KG1 (cell line): ENCODE measurements around the gene APBB3.

ENCODE experiments used
- DNase-seq: peaks from one replicate; lab custom pipeline; 2025; lab: John Stamatoyannopoulos, UW

Gene APBB3

DNA sequence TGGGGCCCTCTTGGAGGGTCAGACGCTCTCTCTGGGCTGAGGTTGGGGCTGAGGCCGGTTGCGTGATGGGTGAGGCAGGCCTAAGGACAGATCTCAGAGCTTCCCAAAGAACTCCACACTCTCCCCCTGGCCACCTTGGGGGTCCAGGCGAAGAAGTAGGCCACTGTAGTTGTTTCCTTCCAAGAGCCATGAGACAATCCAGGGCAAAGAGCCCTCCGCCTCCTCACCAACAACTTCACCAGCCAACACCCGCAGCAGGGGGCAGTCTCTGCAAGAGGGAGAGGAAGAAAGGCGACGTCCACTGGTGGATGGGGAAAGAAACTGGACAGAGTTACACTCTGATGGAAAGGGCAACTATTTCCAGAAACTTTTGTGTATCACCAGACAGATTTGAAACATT lies 10.9 kb upstream of the APBB3 start:
- DNase-seq, result no peak

- DNase-seq, result no peak
Measured at GRCh38 chr5:140574165-140574564, 9.8 kb upstream of the APBB3 start.

DNA sequence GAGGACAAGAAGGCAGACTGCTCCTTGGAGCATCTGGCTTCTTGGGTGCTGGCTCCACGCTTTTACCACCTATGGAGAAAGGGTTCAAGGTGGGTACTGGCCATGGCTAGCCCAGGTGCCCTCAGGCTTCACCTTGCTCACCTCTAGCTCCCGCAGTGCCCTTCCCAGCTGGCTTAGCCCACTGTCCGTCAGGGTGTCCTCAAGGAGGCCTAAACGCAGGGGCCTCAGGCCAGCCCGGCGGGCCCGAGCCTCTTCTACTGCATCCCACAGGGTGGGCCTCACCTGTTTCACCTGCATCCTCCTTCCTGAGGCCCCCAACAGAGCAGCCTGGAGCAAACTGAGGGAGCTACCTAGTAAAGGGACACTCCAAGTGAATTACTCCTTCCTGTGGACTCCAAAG lies 9.3 kb upstream of the APBB3 start:
- no peak for DNase-seq

DNA sequence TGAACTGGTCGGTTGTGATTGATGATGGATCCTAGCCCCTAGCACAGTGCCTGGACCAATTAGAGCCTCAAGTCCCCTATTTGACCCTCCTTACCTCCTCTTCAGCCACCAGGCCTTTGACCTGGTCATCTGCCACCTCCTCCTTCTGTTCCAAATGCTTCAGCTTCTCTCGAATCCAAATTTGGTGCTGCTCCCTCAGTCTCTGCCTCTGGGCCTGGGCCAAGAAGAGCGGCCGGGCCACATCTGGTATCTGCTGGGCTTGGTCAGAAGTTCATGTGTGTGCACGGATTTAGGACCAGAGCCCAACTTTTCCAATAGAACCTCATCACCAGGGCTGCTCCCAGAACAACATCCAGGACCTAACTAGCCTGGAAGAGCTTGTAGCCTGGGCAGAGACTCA lies 6.7 kb upstream of the APBB3 start:
- DNase-seq, result no peak

GRCh38 chr5:140570488-140570887 lies 6.1 kb upstream of the APBB3 start:
- no peak for DNase-seq

GRCh38 chr5:140570058-140570457 lies 5.7 kb upstream of the APBB3 start:
- DNase-seq, result no peak

DNA sequence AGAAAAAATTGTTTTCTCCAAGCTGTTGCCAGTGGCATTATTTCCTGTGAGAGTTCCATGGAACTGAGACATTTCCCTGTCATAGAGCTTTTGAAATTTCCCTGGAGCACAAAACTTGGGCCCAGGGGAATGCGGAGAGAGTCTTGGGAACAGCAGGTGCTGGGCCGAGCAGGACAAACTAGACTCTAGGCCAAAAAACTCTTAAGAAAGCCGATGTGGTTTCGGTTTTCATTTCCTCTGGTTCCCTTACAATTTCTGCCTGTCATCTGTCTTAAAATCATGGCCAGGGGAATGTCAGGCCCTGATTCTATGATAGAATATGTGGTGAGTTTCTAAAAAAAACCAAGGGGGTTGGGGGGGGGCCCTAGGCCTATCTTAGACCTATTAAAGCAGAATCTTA lies 4.8 kb upstream of the APBB3 start:
- DNase-seq, result no peak

- no peak for DNase-seq
Measured at GRCh38 chr5:140568443-140569063, 4.2 kb upstream of the APBB3 start.

DNA sequence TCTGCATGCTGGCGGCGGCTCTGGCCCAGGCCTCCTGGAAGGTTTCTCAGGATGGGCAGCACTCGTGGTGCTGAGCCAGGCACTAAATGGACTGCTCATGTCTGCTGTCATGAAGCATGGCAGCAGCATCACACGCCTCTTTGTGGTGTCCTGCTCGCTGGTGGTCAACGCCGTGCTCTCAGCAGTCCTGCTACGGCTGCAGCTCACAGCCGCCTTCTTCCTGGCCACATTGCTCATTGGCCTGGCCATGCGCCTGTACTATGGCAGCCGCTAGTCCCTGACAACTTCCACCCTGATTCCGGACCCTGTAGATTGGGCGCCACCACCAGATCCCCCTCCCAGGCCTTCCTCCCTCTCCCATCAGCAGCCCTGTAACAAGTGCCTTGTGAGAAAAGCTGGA lies 3.5 kb upstream of the APBB3 start:
- no peak for DNase-seq

- no peak for DNase-seq
Measured at GRCh38 chr5:140567136-140567818, 2.9 kb upstream of the APBB3 start.

- DNase-seq, result no peak
Measured at GRCh38 chr5:140566665-140567064, 2.3 kb upstream of the APBB3 start.

DNA sequence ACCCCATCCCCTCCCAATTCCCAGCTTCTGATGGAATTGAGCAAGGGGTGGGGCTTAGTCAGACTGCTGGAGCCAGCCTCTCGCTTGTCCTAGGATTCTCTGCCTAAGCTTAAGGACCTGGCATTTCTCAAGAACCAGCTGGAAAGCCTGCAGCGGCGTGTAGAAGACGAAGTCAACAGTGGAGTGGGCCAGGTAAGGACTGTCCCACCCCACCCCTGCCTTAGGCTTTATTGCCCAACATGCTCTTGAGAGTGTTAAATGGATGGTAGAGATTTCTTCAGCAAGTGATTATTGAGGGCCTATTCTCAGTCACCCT lies 1.3 kb upstream of the APBB3 start:
- DNase-seq, result no peak

- no peak for DNase-seq
Measured at GRCh38 chr5:140565024-140565779, 804 bp upstream of the APBB3 start.

DNA sequence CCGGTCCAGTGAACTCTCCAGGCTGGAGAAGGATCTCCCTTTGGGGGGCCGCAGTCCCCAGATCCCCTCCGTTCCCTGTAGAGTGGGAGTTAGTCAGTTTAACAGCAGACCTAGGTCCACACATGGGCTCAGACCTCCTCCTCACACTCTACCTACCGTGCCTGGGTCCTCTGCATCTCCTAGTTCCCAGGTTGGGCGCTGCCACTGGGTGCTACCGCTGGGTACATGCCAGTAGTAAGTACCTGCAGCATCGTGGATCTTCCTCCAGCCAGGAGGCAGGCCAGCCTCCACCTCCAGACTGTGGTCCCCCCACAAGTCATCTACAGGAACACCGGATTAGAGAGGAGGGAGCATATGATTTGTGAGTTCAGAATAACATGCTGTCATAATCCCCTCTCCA lies 802 bp downstream of the APBB3 start:
- no peak for DNase-seq

DNA sequence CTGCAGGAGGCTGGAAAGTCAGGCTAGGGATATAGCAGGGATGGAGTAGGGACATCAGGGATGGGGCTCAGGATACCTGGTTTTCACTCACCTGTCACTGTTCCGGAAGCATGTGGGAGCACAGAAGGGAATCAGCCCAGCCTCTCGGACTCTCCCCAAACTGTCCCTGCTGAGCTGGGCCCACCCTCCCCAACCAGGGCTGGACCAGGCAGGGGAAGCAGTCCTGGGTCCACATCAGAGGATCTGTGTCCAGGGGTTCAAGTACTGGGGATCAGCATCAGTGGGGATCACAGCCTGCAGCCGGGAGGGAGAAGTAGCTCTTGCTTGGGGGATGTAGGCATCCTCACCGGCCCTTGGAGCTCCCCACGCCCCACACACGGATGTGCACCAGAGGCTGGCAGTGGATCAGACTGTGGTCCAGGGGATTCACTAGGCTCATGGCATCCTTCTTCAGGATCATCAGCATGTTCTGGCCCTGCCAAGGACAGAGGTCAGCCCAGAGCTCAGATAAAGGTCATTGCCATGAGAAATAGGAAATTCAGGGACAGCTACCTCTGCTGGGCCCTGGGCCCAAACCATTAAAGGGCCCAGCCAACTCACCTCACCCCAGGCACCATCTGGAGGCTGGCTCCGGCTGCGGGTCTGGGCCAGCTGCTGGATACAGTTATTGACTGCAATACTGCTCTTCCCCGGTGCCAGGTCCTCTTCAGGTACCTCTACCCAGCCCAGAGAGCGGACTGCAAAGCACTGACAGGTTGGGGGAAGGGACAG lies 2.5 kb downstream of the APBB3 start:
- no peak for DNase-seq

DNA sequence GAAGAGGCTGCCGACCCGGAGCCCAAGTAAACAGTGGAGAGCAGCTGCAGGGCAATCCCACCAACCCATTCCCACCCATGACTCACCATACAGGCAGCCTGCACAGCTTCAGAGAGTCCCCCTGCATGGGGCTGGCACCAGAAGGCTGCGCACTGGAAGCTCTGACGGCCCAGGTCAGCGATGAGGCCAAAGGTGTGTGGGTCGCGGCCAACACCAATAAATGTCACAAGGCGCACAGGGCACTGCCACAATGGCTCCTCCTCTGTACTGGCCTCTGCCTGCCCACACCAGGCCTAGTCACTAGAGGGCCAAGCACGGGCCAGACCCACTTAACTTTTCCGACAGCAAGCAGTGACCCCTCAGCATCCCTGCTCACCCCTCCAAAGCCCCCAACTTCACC lies 4.2 kb downstream of the APBB3 start:
- DNase-seq, result no peak

DNA sequence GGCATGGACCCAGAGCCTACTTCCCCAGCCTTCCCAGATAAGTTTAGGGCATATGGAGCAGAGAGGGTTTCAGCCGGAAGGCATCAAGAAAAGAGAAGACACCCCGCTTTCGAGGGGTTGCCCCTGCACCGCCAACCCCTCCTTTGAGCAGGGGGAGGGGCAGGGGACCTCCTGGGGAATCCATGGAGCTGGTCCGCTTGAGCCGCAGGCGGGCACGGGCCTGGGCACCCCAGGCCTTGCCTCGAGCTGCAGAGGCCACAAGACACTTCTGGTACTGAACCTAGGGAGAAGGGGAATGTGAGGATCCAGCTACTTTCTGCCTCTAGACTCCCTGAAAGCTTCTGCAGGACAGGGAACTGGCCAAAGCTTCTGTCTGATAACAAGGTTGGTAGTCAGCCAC lies 5.9 kb downstream of the APBB3 start:
- DNase-seq, result no peak

- no peak for DNase-seq
Measured at GRCh38 chr5:140557965-140558364, 6.4 kb downstream of the APBB3 start.

- DNase-seq, result peak; percentile 11
Measured at GRCh38 chr5:140557136-140557805, 7.1 kb downstream of the APBB3 start, which contains the start of gene SRA1. Gene SRA1, minus strand, starts transcription at chr5:140557473. Its CDS starts 21 bp downstream, at chr5:140557452.

GRCh38 chr5:140556438-140556837 lies 8.0 kb downstream of the APBB3 start:
- no peak for DNase-seq

DNA sequence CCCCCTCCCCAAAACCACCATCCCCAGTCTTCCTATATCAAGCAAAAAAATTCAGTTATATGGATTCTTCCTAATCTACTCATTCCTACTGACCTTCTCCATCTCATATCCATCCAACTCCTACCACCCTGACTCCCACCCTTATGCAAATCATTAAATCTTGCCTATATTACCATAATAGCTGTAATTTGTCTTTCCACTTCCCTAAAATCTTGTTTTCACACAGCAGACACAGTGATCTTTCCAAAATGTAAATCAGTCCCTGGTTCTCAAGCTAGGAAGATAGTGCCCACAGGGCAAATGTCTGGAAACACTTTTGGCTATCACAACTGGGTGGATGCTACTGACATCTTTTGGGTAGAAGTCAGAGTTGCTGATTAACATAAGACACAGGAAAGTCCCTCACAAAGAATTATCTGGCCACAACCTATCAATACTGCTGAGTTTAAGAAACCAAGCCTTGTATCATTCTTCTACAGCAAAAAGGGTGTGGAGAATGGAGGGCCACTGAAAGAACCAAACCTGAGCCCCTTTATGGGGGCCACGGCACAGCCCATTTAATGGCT lies 8.6 kb downstream of the APBB3 start:
- no peak for DNase-seq

DNA sequence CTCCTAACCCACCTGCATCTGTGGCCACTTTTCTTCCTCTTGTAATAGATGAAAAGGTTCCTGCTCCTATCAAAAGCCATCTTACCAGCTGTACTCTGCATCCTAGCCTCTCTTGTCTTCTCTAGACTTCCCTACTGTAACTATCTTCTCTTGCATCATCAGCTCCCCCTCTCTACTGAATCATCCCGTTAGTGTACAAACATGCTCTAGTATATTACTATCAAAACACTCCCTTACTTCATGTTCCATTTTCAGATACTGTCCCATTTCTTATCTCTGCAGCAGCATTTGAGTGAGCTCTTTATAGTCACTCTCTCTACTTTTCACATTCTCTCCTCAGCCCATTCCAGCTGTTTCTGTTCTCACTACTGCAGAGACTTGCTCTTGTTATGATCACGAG lies 9.9 kb downstream of the APBB3 start:
- DNase-seq, result no peak
